CD4-positive, alpha-beta T cell treated with Interferon alpha-2 for 1 hour (primary cell): ENCODE data around the gene DCX.

Source experiments
- DNase-seq, 2 donors: peaks; one replicate each; pipeline ENCODE4 v3.0.0-alpha.2; 2020 to 2022

The DCX gene

DNA sequence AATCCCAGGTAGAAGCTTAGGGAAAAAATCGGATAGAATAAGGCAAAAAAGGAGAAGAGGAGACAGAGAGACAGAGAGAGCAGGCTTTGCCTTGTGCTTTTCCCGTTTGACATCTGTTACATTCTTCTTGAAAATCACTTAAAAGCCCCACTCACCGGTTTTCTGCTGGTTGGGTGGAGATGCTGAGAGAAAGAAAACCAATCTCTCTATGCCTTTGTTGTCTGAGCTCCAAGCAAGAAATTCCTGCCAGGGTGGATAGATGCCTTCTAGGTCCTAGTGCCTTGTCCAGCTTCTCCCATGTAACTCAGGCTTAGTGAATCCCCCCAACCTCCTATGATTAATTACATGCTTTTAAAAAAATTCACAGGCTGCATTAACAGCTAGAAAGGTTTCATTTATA lies at the start of gene DCX:
Gene DCX (minus strand): TSS at position 210 of the 400 bp plus-strand sequence. CDS start 1,794 bp downstream, outside the sequence.
- DNase-seq: no peak

DNA sequence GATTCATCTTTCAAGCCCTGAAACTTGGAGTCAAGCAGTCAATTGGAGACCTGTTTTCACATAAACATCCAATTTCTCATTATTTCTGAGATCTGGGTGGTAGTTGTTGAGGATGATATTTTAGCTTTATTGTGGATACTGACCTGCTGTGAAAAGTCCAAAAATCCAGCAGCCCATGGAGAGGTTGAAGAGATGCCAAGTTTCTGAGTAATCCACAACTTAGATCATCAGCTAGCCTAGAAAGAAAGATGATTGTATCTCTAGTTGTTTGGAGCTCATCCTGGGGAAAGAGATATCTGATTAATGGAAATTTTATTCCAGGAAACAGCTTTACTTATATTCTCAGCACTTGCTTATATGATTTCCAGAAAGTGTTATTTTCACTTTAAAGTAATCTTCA lies 48.6 kb upstream of the DCX start:
- DNase-seq: no peak

DNA sequence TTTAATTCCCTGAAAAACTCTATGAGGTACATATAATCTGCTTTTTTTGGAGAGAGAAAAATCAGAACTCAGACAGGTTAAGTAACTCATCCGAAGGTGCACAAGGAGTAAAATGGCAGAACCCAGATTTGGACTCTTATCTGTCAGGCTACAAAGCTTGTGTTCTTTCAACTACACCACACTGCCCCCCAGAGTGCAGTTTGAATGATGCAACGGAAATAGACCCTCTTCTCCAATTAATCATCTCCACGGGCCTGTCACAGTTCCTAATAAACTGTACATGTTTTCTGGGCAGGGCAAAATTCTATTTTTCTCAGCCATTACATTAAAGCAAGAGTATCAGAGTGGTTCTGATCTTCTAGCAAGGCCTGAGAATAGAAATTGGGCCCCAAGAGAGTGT lies 35.3 kb upstream of the DCX start:
- DNase-seq: no peak

DNA sequence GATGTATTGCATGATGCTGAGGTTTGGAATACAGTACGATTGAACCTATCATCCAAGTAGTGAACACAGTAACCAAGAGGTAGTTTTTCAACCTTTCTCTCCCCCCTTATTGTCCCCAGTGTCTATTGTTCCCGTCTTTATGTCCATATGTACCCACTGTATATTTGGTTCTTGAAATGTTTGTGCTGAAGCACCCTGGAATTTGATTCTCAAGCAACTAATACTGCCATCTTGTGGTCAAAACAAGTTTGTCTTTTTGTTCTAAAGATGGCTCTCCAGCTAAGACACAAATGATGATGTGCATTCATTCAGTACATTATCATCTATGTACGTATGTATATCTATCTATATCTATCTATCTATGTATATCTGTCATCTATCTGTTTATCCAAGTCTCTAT lies 33.5 kb upstream of the DCX start:
- peak in 1 of 2 donors; percentile 37 for DNase-seq

DNA sequence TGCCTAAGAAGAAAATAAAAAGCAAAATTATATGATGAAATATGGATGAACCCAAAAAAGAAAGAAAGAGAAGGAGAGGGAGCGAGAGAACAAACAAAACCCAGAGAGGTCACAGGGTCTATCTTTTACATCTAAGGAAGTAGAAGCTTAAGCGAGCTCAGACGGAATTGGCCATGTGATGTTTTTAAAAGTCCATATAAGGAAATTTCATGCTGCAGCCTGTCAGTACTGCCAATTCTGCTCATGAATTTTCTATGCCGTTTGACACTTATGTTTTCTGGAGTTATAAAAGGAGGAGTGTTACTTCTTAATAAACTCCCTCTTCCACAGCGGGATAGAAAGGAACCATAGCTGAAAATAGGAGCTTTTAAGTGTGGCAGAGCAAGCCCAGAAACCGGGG lies 32.9 kb upstream of the DCX start:
- no peak for DNase-seq

DNA sequence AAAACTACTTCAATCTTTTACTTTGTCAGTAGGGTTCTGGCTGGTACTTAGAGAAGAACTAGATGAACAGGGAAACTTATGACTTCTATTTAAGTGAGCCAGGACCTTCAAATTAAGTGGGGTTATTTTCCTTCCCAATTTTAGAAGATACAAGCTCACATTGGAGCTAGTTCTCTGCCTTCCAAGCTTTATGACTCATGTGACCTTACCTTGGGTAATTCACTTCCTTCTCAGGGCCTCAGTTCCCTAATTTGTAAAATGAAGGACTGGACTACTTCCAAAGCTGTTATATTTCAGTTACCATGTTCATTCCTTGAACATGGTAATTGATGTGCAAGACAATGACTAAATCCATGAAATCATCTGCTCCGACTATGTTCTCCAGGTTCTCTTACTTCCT lies 32.0 kb upstream of the DCX start:
- DNase-seq: no peak

DNA sequence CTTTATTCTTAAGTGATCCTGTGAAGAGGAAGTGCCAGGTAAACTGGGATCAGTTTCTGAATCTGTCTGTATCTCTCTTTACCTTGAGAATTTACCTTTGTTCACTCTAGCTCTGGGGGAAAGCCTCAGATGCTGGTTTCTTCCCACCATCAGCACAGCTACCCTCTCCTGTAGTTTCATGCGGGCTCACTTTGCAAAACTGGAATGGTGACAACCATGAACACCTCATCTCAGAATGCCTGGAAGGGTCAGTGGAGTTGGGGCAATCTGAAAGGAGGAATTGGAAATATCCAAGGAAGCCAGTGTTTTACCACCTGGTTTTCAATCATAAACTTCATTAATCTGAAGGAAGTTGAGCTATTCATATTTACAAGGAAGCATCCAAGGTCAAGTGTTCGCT lies 30.8 kb upstream of the DCX start:
- no peak for DNase-seq

DNA sequence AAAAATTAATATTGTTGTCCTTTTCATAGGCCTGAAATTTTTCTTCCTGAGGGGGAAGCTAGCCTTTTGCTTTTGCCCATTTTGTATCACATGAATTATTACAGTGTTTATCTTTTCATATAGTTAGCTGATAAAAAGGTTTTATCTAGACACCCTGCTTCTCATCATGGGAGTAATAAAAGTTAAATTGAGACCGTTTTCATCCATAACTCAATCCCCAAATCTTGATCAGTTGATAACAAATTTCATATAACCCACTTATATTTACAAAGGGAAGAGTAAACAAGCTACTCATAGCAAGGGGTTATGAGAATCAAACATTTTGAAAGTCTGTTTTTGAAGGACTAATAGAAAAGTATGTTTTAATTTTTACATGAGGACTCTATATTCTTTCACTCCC lies 23.5 kb upstream of the DCX start:
- DNase-seq: no peak

DNA sequence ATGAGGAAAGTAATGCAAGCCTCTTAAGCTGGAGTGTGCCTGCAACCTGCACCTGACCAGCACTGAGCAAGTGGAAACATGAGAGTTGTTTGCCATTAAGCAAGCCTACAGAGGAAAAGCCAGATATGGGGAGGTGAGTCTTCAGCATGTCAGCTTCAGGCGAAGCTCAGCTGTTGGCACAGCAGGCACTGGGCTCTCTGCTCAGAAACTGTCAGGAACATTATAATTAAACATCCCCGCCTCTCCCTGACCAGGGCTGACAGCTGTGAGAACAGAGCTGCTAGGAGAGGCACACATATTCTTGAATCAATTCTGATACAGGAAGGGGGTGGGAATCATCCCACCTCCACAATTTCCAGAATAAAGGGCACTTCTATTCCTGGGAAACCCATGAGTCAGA lies 19.0 kb upstream of the DCX start:
- no peak for DNase-seq

DNA sequence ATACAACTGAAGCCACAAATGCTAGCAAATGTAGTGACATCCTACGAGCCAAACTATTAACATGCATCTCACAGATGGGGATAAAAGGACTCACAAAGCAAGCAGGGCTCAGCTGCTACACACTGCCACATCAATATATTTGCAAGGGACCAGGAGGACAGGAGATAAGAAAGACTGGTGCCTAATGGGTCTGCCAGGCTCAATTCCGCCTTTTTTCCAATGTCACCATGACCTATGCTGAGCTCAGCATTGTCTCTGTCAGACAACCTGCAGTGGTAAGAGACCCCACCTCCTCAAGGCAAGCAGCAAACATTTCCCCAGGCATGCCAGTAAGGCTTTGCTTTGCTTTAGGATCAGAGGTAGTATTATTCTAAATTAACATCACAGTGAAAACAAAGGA lies 435 bp downstream of the DCX start:
- DNase-seq: no peak

DNA sequence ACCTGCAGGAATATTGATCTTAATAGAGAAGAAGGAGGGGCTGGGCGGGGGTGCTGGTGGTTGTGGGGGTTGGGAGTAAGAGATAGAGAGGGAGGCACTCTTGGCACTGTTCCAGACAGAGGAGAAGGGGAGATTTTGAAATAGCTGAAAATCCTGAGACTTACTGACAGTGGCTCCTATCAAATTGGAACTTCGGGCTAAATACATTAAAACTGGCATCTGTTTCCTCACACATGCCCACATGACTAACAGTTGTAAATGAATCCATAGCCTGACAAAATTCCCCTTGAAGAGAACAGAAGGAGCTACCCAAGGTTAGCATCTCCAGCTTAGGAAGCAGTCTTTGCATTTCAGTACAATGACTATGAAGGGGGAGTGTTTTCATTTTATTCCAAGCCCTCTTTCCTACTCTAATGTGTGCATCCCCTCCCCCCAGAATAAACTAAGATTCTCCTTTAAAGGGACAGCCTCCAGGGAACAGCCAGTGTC lies 1.4 kb downstream of the DCX start:
- DNase-seq: no peak

DNA sequence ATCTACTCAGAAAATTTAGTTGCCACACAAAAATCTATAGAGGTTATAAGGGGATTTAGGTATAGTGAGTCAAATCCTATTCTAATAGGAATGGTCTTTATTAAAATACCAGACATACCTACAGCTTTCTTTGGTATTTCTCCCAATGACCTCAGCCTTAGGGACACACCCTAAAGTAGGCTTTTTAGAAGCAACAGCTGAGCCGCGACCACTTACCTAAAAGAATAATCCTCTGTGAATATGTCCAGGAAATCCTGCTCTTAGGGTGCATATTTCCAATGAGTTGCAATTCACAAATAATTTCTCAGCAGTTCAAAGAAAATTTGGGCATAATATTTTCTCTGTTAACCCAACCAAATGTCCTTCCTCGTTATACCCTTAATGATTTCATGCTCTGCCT lies 2.7 kb downstream of the DCX start:
- DNase-seq: no peak

DNA sequence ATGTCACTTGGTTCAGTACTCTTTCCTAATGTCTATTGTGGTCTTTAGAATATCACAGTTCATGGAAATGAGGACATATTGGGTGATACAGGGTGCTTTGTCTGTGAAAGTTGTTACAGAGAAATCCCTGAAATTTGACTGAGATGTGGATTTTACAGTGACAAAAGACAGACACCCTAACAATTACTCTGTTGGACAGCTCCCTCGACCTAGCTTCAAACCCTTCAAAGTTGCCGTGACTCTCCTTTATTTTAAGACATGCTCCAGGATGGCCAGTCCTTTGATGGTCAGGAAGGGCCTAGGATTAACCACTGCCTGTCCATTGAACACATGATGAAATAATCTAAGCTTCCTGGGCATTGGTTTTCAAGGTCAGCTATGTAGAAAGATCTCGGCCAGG lies 4.0 kb downstream of the DCX start:
- DNase-seq: no peak

DNA sequence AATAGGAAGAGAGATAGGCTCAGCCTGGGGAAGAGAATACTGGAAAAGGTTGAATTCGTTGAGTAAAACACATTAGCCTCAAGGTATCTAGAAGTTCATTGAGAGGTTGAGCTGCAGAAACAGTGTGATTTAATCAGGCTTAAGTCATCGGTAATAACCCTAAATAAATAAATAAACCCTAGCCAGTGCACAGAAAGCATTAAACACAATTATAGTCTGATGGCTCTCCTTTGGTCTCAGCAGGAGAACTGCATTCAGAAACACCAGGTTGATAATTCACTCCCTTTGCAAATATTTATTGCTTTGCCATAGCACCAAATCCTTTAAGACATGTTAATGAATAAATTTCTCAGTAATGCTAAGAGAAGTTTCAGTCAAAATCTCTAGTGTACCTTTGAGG lies 9.6 kb downstream of the DCX start:
- DNase-seq: no peak

DNA sequence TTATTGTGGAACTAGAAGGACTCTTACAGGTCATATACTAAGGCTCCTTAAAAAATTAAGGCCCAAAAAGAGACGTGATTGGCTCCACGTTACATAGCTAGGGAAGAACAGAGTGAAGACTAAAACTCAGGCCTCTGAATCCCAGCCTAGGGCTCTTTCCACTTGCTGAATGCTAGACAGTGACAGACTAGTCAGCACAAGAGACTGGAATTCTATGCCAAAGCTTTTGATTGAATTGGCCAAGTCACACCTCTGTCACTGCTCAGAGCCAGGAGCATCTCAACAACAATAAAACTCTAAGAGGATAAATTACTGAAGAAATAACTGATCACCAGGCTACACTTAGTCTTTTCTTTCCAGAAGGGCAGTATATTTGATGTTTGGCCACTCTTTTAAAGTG lies 16.8 kb downstream of the DCX start:
- no peak for DNase-seq

DNA sequence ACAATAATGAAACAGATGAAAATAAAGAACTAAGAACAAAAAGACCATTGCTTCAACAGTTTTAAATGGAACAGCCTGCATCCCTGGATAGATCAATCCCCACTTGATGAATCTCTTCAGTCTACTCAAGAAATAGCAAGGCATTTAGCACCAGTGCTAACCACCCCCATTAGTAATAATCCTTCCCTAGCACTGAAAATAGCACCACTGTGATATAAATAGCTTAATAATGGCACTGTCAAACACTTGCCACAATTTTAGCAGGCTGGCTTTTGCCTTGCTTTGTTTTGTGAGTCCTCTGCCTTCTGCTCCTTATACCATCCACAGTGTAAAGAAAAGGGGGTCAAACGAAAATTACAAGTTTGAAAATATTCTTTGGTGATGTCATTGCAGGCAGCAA lies 17.4 kb downstream of the DCX start:
- no peak for DNase-seq

DNA sequence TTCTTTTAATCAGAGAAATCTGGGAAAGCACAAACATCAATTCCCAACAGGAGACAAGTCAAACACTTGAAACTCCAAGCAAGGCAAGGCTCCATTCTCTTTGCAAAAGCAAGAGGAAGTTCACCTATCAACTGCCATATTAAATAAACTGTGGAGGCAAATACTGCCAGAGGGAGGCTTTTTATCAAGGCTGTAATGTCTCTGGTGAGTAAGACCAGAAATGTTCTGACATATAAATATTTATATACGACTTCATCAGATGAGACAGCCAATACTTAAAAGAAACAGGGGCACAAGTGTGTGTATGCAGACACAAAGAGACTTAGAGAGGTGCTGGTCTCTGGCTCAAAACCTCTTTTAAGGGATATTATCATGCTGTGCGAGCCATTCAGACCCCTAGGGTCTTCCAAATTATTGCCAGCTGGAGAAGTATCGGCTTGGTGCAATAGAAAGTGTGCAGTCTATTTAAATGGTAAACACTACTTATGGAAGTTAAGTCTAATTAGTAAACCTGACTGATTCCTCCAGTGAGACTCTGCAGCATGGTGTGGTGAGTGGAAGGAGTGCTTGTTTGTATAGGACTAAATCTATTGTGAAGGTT lies 24.4 kb downstream of the DCX start:
- DNase-seq: no peak

DNA sequence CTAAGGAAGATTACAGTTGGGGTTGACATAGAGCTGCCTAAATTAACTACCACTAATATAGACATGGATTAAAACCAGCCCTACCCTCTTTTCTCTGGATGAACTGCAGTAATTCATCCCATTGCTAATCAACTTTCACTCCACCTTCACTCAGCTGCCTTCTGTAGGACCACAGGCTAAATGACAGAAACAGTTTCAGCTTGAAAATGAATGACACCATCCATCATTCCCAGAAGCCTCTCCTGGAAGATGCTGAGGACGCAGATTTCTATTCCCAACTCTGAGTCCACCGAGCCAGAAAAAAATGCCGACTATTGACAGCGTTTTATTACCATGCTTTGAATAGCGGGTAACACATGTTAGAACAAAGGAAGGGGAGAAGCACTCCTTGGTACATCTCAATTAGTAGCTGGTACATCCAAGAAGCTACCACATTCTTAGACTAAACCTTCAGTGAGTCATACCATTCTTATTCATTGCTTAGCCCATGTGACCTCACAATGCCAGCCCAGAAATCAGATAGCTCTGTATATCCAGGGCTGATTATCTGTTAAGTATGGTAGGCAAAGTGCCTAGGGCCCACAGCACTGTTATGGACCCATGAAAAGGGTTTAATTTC lies 25.3 kb downstream of the DCX start:
- no peak for DNase-seq

DNA sequence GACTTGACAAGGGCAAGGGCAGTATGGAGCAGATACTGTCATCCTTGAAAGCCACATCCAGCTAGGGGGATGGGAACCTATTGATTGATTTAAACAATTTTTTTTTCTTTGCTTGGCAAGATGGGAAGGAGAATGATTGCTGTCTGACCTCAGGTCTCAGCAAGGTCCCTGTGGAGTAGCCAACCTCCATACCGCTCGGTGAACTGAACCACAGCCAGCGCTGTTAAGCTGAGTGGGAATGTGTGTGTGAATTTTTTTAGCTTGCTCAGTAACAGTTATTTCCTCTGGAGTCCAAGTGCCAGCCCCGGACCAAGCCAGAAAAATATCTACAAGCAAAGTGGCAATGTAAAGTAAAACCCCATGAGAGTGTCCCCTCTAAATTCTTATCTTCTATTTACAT lies 25.9 kb downstream of the DCX start:
- no peak for DNase-seq

DNA sequence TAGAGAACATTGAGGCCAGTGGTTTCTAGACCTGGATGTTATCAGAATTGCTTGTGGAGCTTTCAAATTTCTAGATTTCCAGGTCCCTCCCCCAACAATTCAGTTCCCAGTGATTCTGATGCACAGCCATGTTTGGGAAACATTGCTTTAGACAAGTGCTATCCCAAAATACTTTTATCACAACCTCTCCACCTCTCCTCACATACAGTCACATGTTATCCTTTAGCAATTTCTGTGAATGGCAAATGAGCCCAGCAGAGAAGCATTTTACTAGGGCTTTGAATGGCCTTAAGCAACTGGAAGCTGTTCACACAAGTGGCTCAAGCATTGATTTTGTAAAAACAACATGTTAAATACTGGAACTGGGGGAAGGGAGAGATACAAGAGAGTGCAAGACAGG lies 29.7 kb downstream of the DCX start:
- DNase-seq: no peak

DNA sequence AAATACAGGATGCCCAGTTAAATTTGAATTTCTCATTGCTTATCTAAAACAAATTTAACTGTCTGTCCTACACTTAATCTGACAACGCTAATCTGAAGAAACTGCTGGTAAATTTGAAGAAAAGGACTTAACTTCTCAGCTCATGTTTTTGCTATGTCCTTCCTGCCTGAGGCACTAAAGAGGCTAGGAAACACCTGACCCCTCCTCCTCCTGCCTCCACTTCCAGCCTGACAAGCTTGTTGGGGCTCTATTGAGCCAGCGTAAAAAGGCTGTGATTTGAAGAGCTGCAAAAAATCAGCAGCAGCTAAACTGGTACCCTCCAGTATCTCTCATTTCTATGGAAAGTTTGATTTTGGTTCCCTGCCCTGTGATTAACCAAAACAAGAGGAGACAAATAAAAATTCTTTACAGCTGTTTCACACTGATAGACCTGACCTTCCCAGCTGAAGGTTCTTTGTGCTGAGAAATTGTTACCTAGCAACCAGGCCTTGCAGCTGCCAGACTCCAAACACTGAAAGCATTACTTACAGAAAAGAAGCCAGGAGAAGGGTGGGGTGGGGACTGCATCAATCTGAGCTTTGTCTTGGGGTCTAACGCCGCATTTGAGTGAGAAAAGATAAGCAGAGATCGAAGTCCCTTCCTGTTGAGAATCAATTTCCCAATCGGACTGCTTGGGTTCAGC lies 35.0 kb downstream of the DCX start:
- no peak for DNase-seq

DNA sequence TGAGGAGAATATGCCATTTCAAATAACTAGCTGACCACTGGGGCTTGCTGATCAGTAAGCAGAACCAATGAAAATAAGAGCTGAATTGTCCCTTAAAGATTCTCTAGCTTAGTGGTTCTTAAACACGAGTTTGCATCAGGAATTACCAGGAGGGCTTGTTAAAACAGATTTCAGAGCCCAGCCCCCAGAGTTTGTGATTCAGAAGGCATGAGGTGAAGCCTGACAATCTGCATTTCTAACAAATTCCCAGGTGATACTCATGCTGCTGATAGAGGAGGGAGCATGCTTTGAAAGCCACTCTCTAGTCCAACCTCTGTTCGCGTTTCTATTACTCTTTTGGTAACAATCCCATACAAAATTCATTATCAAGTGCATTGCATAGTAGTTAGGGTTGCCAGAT lies 35.5 kb downstream of the DCX start:
- no peak for DNase-seq

DNA sequence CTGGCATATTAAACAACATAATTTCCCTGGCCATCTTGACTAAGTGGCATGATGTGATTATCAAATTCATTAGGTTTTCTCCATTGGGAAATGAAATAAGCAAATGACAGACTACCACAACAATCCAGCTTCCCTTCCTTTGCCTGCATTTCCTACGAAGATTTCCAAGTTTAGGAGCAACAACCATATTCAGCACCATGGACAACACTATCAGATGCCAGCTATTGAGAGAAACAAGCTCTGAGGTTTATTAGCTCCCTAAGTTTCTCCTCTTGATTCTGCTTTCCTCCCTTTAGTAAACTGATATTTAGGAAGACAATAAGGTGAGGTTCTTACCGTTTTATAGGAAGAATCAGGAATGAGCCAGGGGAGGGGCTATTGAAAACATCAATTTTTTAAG lies 36.2 kb downstream of the DCX start:
- no peak for DNase-seq

DNA sequence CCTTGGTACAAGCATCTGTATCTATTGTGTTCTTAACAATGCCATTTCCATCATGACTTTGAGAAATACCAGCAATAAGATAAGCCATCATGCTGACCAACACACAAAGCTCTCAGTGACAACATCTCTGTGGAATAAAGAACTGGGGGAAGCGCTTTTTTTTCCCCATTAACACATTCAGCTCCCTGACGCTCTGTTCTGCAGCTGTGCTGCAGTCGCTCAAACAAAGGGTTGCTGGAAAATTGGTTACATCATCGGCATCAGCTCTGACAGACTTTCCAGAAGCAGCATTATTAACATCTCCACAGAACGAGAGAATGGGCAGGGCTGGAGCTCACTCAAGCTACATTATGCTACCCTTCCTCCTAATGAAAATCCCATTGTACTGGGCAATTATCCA lies 39.9 kb downstream of the DCX start:
- DNase-seq: no peak
